ENCODE measurements around the gene SH3BGRL.

Gene SH3BGRL

GRCh38 chrX:81201671-81202455, at the start of gene SH3BGRL, which contains the start of gene HMGN5:
Gene SH3BGRL, plus strand, starts transcription at chrX:81202102. Its CDS starts 99 bp downstream, at chrX:81202201.
Gene HMGN5, minus strand, starts transcription at chrX:81201913. Its CDS starts 80,364 bp downstream, at chrX:81121549.
- DNase-seq, result peak; percentile 5

- no peak for DNase-seq
Observed at GRCh38 chrX:81168391-81168790, 33.5 kb upstream of the SH3BGRL start.

GRCh38 chrX:81174286-81174685, 27.6 kb upstream of the SH3BGRL start:
- no peak for DNase-seq

GRCh38 chrX:81195259-81195658, 6.6 kb upstream of the SH3BGRL start:
- DNase-seq, result no peak

GRCh38 chrX:81195712-81196111, 6.2 kb upstream of the SH3BGRL start:
- DNase-seq, result no peak

- no peak for DNase-seq
Observed at GRCh38 chrX:81201071-81201470, 831 bp upstream of the SH3BGRL start.

GRCh38 chrX:81202456-81202819, 536 bp downstream of the SH3BGRL start:
- no peak for DNase-seq

- DNase-seq, result no peak
Observed at GRCh38 chrX:81202943-81203342, 1.0 kb downstream of the SH3BGRL start.

GRCh38 chrX:81205551-81205950, 3.6 kb downstream of the SH3BGRL start:
- DNase-seq, result no peak

- DNase-seq, result no peak
Observed at GRCh38 chrX:81206476-81206875, 4.6 kb downstream of the SH3BGRL start.

- no peak for DNase-seq
Observed at GRCh38 chrX:81208916-81209315, 7.0 kb downstream of the SH3BGRL start.

- no peak for DNase-seq
Observed at GRCh38 chrX:81215685-81216084, 13.8 kb downstream of the SH3BGRL start.

GRCh38 chrX:81229229-81229628, 27.3 kb downstream of the SH3BGRL start:
- DNase-seq, result no peak

- DNase-seq, result no peak
Observed at GRCh38 chrX:81229901-81230300, 28.0 kb downstream of the SH3BGRL start.

GRCh38 chrX:81231476-81231875, 29.6 kb downstream of the SH3BGRL start:
- no peak for DNase-seq

GRCh38 chrX:81232218-81232617, 30.3 kb downstream of the SH3BGRL start:
- no peak for DNase-seq

GRCh38 chrX:81237516-81237915, 35.6 kb downstream of the SH3BGRL start:
- DNase-seq, result no peak

GRCh38 chrX:81238166-81238565, 36.3 kb downstream of the SH3BGRL start:
- no peak for DNase-seq

GRCh38 chrX:81240701-81241331, 38.9 kb downstream of the SH3BGRL start:
- DNase-seq, result no peak

GRCh38 chrX:81241753-81242152, 39.9 kb downstream of the SH3BGRL start:
- no peak for DNase-seq

GRCh38 chrX:81255876-81256275, 54.0 kb downstream of the SH3BGRL start:
- no peak for DNase-seq

GRCh38 chrX:81257817-81258216, 55.9 kb downstream of the SH3BGRL start:
- no peak for DNase-seq

- no peak for DNase-seq
Observed at GRCh38 chrX:81259020-81259713, 57.3 kb downstream of the SH3BGRL start.

Measured in cortex of kidney (tissue), 1 donor.